SH-SY5Y (cell line): ENCODE measurements around the gene CCDC116.

Source experiments
- GATA2 ChIP-seq: IDR thresholded peaks from 2 replicates; pipeline ENCODE4 v1.6.1; 2011; ENCODE audit warnings: mild to moderate bottlenecking, low read depth, low read length
- GATA3 ChIP-seq: IDR thresholded peaks from 2 replicates; pipeline ENCODE4 v1.6.1; 2011; ENCODE audit warnings: low read depth, mild to moderate bottlenecking, low read length, moderate library complexity

DNA sequence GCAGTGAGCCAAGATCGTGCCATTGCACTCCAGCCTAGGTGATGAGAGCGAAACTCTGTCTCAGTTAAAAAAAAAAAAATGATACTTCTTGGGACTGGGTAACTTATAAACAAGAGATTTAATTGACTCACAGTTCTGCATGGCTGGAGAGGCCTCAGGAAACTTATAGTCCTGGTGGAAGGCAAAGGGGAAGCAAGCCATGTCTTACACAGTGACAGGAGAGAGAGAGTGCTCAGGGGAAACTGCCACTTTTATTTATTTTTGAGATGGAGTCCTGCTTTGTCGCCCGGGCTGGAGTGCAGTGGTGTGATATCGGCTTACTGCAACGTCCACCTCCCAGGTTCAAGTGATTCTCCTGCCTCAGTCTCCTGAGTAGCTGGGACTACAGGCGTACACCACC is 17.7 kb downstream of the CCDC116 start:
- TF ChIP-seq GATA2 (no peak), GATA3 (no peak)
